ENCODE results near the gene SGK1. TPM values are rescaled to one million over a fixed set of nuclear protein-coding genes. Genes with fewer than 3 reads are reported as not detected.

The SGK1 gene
- polyA plus RNA-seq, 1 of the 3 experiments (the other 2 are of a cell fraction): 440 TPM

DNA sequence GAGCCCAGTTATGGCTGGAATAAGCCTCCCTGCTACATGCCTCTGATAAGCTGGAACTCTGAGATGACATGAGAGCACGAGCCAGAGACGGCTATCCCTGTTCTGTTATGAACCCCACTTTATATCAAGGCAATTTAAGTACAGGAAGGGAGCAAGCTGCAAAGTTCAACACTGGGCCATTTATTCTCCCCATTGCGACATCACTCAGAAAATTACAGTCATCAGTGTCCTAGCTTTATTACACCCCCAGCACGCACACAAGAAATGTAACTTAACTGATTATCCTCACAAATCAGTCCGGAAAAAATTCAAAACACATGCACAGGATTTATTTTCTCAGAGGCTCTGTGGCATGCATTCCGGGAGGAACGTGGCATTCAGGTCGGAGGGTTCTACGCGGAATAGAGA lies 140.2 kb downstream of the SGK1 start:
- no peaks in the 10 kb centered on the region for H3K9me2 ChIP-seq
- peaks cover 5% of the 10 kb centered on the region for H3F3A ChIP-seq (replicated peaks; ENCODE audit: insufficient read depth)
- peaks cover 18% of the 10 kb centered on the region for H3K79me2 ChIP-seq (ENCODE audit: insufficient read depth)
- H3K9ac ChIP-seq: no peak overlapping the region
- no peak overlapping the region; a peak in 1 of 4 replicates for H3K4me3 ChIP-seq (ENCODE audit: low read depth in 2 of 2, low read length in 1 of 2)
- H4K20me1 ChIP-seq (ENCODE audit: insufficient read depth): peaks cover 11% of the 10 kb centered on the region
- no peaks in the 10 kb centered on the region for H3K9me3 ChIP-seq
- TF ChIP-seq CHD2 (IDR thresholded peaks at IDR 0.05; ENCODE audit: low read length, partially characterized antibody): no peak
- no peak for TF ChIP-seq FOSL2 (IDR thresholded peaks at IDR 0.05; ENCODE audit: borderline replicate concordance, low read depth)
- TF ChIP-seq, protein P1, sequence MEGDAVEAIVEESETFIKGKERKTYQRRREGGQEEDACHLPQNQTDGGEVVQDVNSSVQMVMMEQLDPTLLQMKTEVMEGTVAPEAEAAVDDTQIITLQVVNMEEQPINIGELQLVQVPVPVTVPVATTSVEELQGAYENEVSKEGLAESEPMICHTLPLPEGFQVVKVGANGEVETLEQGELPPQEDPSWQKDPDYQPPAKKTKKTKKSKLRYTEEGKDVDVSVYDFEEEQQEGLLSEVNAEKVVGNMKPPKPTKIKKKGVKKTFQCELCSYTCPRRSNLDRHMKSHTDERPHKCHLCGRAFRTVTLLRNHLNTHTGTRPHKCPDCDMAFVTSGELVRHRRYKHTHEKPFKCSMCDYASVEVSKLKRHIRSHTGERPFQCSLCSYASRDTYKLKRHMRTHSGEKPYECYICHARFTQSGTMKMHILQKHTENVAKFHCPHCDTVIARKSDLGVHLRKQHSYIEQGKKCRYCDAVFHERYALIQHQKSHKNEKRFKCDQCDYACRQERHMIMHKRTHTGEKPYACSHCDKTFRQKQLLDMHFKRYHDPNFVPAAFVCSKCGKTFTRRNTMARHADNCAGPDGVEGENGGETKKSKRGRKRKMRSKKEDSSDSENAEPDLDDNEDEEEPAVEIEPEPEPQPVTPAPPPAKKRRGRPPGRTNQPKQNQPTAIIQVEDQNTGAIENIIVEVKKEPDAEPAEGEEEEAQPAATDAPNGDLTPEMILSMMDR (IDR thresholded peaks at IDR 0.05): no peak
- no peak for TF ChIP-seq MXI1 (IDR thresholded peaks at IDR 0.05; ENCODE audit: low read depth, low read length)
- TF ChIP-seq FOXJ3 (CRISPR knock-in tag; IDR thresholded peaks at IDR 0.05): no peak
- no peak for TF ChIP-seq RXRA (IDR thresholded peaks at IDR 0.05; ENCODE audit: borderline replicate concordance, low read depth)
- no peak for TF ChIP-seq ZBTB33 (IDR thresholded peaks at IDR 0.05; ENCODE audit: borderline replicate concordance, low read depth)
- TF ChIP-seq EZH2phosphoT487 (IDR thresholded peaks at IDR 0.05; ENCODE audit: borderline replicate concordance, low read depth): no peak
- no peak for TF ChIP-seq RFX5 (IDR thresholded peaks at IDR 0.05; ENCODE audit: low read length)
- TF ChIP-seq TAF1 (IDR thresholded peaks at IDR 0.05; ENCODE audit: borderline replicate concordance, low read depth, low read length): no peak
- TF ChIP-seq, protein P2, sequence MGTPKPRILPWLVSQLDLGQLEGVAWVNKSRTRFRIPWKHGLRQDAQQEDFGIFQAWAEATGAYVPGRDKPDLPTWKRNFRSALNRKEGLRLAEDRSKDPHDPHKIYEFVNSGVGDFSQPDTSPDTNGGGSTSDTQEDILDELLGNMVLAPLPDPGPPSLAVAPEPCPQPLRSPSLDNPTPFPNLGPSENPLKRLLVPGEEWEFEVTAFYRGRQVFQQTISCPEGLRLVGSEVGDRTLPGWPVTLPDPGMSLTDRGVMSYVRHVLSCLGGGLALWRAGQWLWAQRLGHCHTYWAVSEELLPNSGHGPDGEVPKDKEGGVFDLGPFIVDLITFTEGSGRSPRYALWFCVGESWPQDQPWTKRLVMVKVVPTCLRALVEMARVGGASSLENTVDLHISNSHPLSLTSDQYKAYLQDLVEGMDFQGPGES (IDR thresholded peaks at IDR 0.05; ENCODE audit: low read depth, low read length): no peak
- TF ChIP-seq SMC3 (IDR thresholded peaks at IDR 0.05; ENCODE audit: low read depth, low read length): no peak
- no peak for TF ChIP-seq NFIC (IDR thresholded peaks at IDR 0.05; ENCODE audit: borderline replicate concordance)
- no peak for TF ChIP-seq POLR2AphosphoS5 (IDR thresholded peaks at IDR 0.05; ENCODE audit: low read depth, low read length)
- no peak for TF ChIP-seq JUND (IDR thresholded peaks at IDR 0.05)
- TF ChIP-seq YY1 (IDR thresholded peaks at IDR 0.05; ENCODE audit: low read depth): no peak
- H3K27me3 ChIP-seq (ENCODE audit: insufficient read depth): no peaks in the 10 kb centered on the region
- no peak for DNase-seq
- ChIA-PET CTCF (interaction anchor here (0.8 to 6.1 kb wide), 11 partner anchors 10 to 706 kb away, joined by 3 to 47 read pairs (median 5); no protein-coding TSS in a partner anchor), POLR2A (no interaction called here)
- H3K4me1 ChIP-seq (ENCODE audit: control insufficient read depth in 1 of 2, insufficient read depth in 2 of 2, low read depth in 1 of 2, low read length in 1 of 2): peaks cover 0 to 5% of the 10 kb centered on the region in 2 experiments; a peak in 3 of 4 replicates
- no peak overlapping the region for H2AFZ ChIP-seq (ENCODE audit: low read depth)
- H3K27ac ChIP-seq (ENCODE audit: low read depth in 2 of 2, low read length in 1 of 2): no peak overlapping the region
- 95% methylated on average over 10 of the region's 10 CpGs for WGBS (ENCODE audit: low lambda C conversion rate)
- H3K4me2 ChIP-seq: no peak overlapping the region
- peaks cover 7 to 11% of the 10 kb centered on the region in 2 experiments for H3K36me3 ChIP-seq (replicated peaks in 1 of 2; ENCODE audit: control insufficient read depth in 1 of 2, insufficient read depth in 2 of 2, low read length in 1 of 2)

Data from SK-N-SH (cell line).